GM12878 (cell line): Measurements from ENCODE around the gene ZDHHC9. TPM values are rescaled to one million over a fixed set of nuclear protein-coding genes. Genes with fewer than 3 reads are reported as not detected.

Experiments
- ATAC-seq: fragments of 200-7000 bp; cut with Tn5 transposase; 3 replicates; pipeline ENCODE4 v1.9.1; 2020; ENCODE audit warnings: mild to moderate bottlenecking, moderate library complexity
- BruUV-seq: library from RNA; stranded (reverse); fragments of 400-500 nt; replicated peaks from 2 replicates; lab custom pipeline; 2021; lab: Mats Ljungman, UMichigan
- CTCF ChIA-PET: fragments of 300-600 bp; sonication (Branson Sonifier 250); formaldehyde crosslinking; extraction: SDS; loops from one replicate; lab custom pipeline; 2021; ENCODE audit warnings: inconsistent platforms; lab: Yijun Ruan, JAX
- POLR2A ChIA-PET: fragments of 350-600 bp; formaldehyde crosslinking; extraction: SDS; loops from one replicate; lab custom pipeline; 2021; ENCODE audit warnings: inconsistent platforms; lab: Charles Lee
- RAD21 ChIA-PET: fragments of 300-600 bp; sonication (Branson Sonifier 250); formaldehyde crosslinking; loops from one replicate; lab custom pipeline; 2023; ENCODE audit warnings: antibody characterized with exemption; ENCODE audit not compliant: unreplicated experiment; lab: Charles Lee
- SMC1A ChIA-PET: fragments of 300-600 bp; sonication (Branson Sonifier 250); formaldehyde crosslinking; loops from one replicate; lab custom pipeline; 2023; ENCODE audit not compliant: unreplicated experiment, uncharacterized antibody; lab: Charles Lee
- DNase-seq: peaks from one replicate; pipeline ENCODE4 v3.0.0-alpha.2; 2011; ENCODE audit warnings: low read depth, low spot score
- FAIRE-seq: peaks from 3 replicates; lab custom pipeline; 2011; peaks lifted over from hg19 to GRCh38; lab: Jason Lieb, UNC
- H2AFZ ChIP-seq: 2 replicates; pipeline ENCODE4 v1.6.0; 2011; ENCODE audit warnings: low read depth, low read length, control low read depth; ENCODE audit not compliant: control insufficient read depth
- H3K27ac ChIP-seq: 2 replicates; pipeline ENCODE4 v1.5.1; 2011; ENCODE audit warnings: control low read depth; ENCODE audit not compliant: control insufficient read depth, insufficient read depth
- H3K27me3 ChIP-seq, 2 experiments: replicated peaks in 1 of 2; 2 replicates each; pipeline versions ENCODE4 v1.6.0 to v1.6.1; 2011; ENCODE audit warnings: low read length in 1 of 2; ENCODE audit not compliant: control insufficient read depth in 2 of 2, insufficient read depth in 2 of 2
- H3K36me3 ChIP-seq, 2 experiments: 2 replicates each; pipeline ENCODE4 v1.5.1; 2011; ENCODE audit warnings: low read length in 1 of 2; ENCODE audit not compliant: control insufficient read depth in 2 of 2, insufficient read depth in 2 of 2
- H3K4me1 ChIP-seq: 2 replicates; pipeline ENCODE4 v1.6.1; 2011; ENCODE audit warnings: mild to moderate bottlenecking, low read length, moderate library complexity, mixed read lengths; ENCODE audit not compliant: control insufficient read depth, insufficient read depth
- H3K4me2 ChIP-seq: 2 replicates; pipeline ENCODE4 v1.6.0; 2011; ENCODE audit warnings: control low read depth; ENCODE audit not compliant: control insufficient read depth, insufficient read depth
- H3K4me3 ChIP-seq: fragments of 200-600 bp; sonication (generic); 2 replicates; pipeline ENCODE4 v1.5.1; 2016
- H3K79me2 ChIP-seq: 2 replicates; pipeline ENCODE4 v1.6.0; 2011; ENCODE audit warnings: low read length; ENCODE audit not compliant: control insufficient read depth, insufficient read depth
- H3K9ac ChIP-seq: 2 replicates; pipeline ENCODE4 v1.8.0; 2011; ENCODE audit warnings: low read length, control low read depth, mixed read lengths; ENCODE audit not compliant: control insufficient read depth, insufficient read depth
- H3K9me3 ChIP-seq: replicated peaks from 3 replicates; pipeline ENCODE4 v1.5.1; 2011; ENCODE audit warnings: mild to moderate bottlenecking, low read length; ENCODE audit not compliant: control insufficient read depth, insufficient read depth
- H4K20me1 ChIP-seq: 2 replicates; pipeline ENCODE4 v1.6.0; 2011; ENCODE audit not compliant: control insufficient read depth, insufficient read depth
- ASH2L ChIP-seq: fragments of 300-600, 200-600 bp; sonication (generic); IDR thresholded peaks from 2 replicates; pipeline ENCODE4 v1.6.1; 2017; ENCODE audit warnings: low read depth, mild to moderate bottlenecking, borderline replicate concordance
- ATF7 ChIP-seq: fragments of 450-650 bp; IDR thresholded peaks from 2 replicates; pipeline ENCODE4 v1.6.1; 2016; ENCODE audit warnings: low read depth, mild to moderate bottlenecking
- CBX3 ChIP-seq: fragments of 200-600 bp; sonication (generic); IDR thresholded peaks from 2 replicates; pipeline ENCODE4 v1.6.1; 2016; ENCODE audit warnings: low read depth, borderline replicate concordance
- EED ChIP-seq: sonication (generic); IDR thresholded peaks from 2 replicates; pipeline ENCODE4 v1.6.1; 2016; ENCODE audit warnings: antibody characterized with exemption, low read depth
- ETV6 ChIP-seq, 2 experiments: fragments of 450-650 bp in 1 of 2; IDR thresholded peaks in 1 of 2; conservative IDR thresholded peaks in 1 of 2; 2 replicates each; pipeline ENCODE4 v1.6.1; 2014; ENCODE audit warnings: antibody characterized with exemption in 1 of 2, borderline replicate concordance in 1 of 2, low read depth in 1 of 2, mild to moderate bottlenecking in 1 of 2, moderate library complexity in 1 of 2
- KAT2A ChIP-seq: conservative IDR thresholded peaks from 2 replicates; pipeline ENCODE4 v1.6.1; 2011; ENCODE audit warnings: low read depth, low read length; ENCODE audit not compliant: control insufficient read depth
- NR2C1 ChIP-seq: fragments of 450-650 bp; IDR thresholded peaks from 2 replicates; pipeline ENCODE4 v1.6.1; 2017; ENCODE audit warnings: antibody characterized with exemption, mild to moderate bottlenecking, moderate library complexity
- PML ChIP-seq: IDR thresholded peaks from 2 replicates; pipeline ENCODE4 v1.6.1; 2012; ENCODE audit warnings: low read length, inconsistent platforms
- RFX5 ChIP-seq: IDR thresholded peaks from 2 replicates; pipeline ENCODE4 v1.6.1; 2011; ENCODE audit warnings: low read depth, low read length, improper control_type of control experiment
- SREBF2 ChIP-seq: IDR thresholded peaks from 2 replicates; pipeline ENCODE4 v1.6.1; 2012; ENCODE audit warnings: mild to moderate bottlenecking, low read length
- STAT1 ChIP-seq: fragments of 450-650 bp; conservative IDR thresholded peaks from 2 replicates; pipeline ENCODE4 v1.6.1; 2014; ENCODE audit warnings: antibody characterized with exemption, mild to moderate bottlenecking
- TCF12 ChIP-seq: IDR thresholded peaks from 2 replicates; pipeline ENCODE4 v1.6.1; 2011; ENCODE audit warnings: low read depth, mild to moderate bottlenecking, low read length
- ZNF24 ChIP-seq: fragments of 450-650 bp; IDR thresholded peaks from 2 replicates; pipeline ENCODE4 v1.6.1; 2017; ENCODE audit warnings: antibody characterized with exemption, mild to moderate bottlenecking
- WGBS: methylation state at CpG from one replicate; pipeline ENCODE4 v1.1.6; 2016; ENCODE audit warnings: low lambda C conversion rate; ENCODE audit not compliant: insufficient replicate concordance, insufficient coverage; ENCODE audit errors: missing lambda C conversion rate; 5-methylcytosine and 5-hydroxymethylcytosine counted together
- in situ Hi-C: fragments of 300-500 bp; cut with MboI; formaldehyde crosslinking; loops from 9 replicates; pipeline ENCODE4 v1.14.3; 2018; ENCODE audit warnings: mixed read lengths
- intact Hi-C: fragments of 100-400 bp; cut with micrococcal nuclease; formaldehyde crosslinking; loops from one replicate; pipeline ENCODE4 v1.14.2; 2022; ENCODE audit not compliant: unreplicated experiment
- polyA plus RNA-seq, 11 experiments: library from polyadenylated mRNA; depleted of rRNA in 4 of 11; unstranded in 6 of 11; stranded (reverse) in 5 of 11; fragments of >200 nt; fragmentation: Nextera tagmentation in 4 of 11; fragmentation: Illumina TruSeq in 1 of 11; extraction: Ambion mirVana in 4 of 11; extraction: Trizol in 1 of 11; gene quantifications; 1 replicate in 1 of 11; 2 replicates in 10 of 11; pipeline versions ENCODE4 v1.2.1 to v1.2.3, GENCODE V29; 2011 to 2016; ENCODE audit warnings: inconsistent platforms in 2 of 11, missing spikeins in 2 of 11, low read depth in 1 of 11
- total RNA-seq, 4 experiments: library from RNA; depleted of rRNA in 3 of 4; stranded (reverse); fragments of >200 nt in 3 of 4; fragmentation: Illumina TruSeq in 1 of 4; extraction: Trizol in 1 of 4; gene quantifications; 2 replicates each; pipeline versions ENCODE4 v1.2.1 to v1.2.3, GENCODE V29; 2013 to 2021
- TF ChIP-seq, protein P1 (sequence below): IDR thresholded peaks from 2 replicates; pipeline ENCODE4 v1.6.1; 2011; ENCODE audit warnings: borderline replicate concordance, low read depth, mild to moderate bottlenecking, moderate library complexity, mixed read lengths, low read length; ENCODE audit not compliant: insufficient read depth; ENCODE audit errors: extremely low read length
- TF ChIP-seq, protein P2 (sequence below): IDR thresholded peaks from 2 replicates; pipeline ENCODE4 v1.6.1; 2012; ENCODE audit warnings: improper control_type of control experiment, low read depth, low read length; ENCODE audit not compliant: insufficient replicate concordance
- TF ChIP-seq, protein P3 (sequence below): IDR thresholded peaks from 2 replicates; pipeline ENCODE4 v1.6.1; 2012; ENCODE audit warnings: low read depth, low read length, improper control_type of control experiment
- TF ChIP-seq, protein P4 (sequence below): fragments of 450-650 bp; IDR thresholded peaks from 2 replicates; pipeline ENCODE4 v1.6.1; 2016; ENCODE audit warnings: mild to moderate bottlenecking

Gene ZDHHC9
- total and polyA plus RNA-seq, 10 of the 15 experiments (the other 5 are each of a cell fraction or from before 2014, with no cell fraction given), result 1.8 to 13.0 (median 5.4) TPM

DNA sequence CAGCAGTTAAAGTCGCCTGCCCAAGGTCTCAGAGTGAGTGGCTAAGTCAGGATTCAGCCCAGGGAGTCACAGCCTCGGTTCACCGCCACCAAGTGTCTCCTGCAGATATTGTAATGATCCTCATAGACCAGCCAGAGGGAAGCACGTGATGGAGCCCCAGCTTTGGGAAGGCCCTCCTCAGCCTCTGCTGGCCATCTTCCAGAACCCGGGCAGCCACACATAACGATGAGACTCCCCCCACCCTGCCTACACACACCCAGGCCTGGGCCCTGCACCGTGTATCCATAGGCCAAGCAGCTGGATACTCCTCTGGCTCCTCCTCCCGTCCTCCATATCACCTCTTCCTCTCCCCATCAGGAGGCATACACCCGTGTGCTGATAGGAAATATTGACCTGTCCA is 83.5 kb downstream of the ZDHHC9 start:
- Histone ChIP-seq H3K4me2 (no peak overlapping the region), H4K20me1 (no peaks in the 10 kb centered on the region), H3K79me2 (no peaks in the 10 kb centered on the region), H3K9ac (no peak overlapping the region), H3K4me3 (no peak overlapping the region), H3K9me3 (no peaks in the 10 kb centered on the region), H3K27ac (0 out of 2 replicates have a peak overlapping the region, but pooled peaks have one; percentile 38), H3K36me3 (no peaks in the 10 kb centered on the region), H2AFZ (no peak overlapping the region), H3K27me3 (no peaks in the 10 kb centered on the region), H3K4me1 (peaks cover 29% of the 10 kb centered on the region)
- FAIRE-seq (no peak), ATAC-seq (peak; percentile 5; the same call in 1 of the 3 replicates), DNase-seq (no peak)
- in situ Hi-C loops, result no loop called here
- BruUV-seq, result no TSS peak
- WGBS, result 55% methylated on average over 9 of the region's 9 CpGs
- CTCF ChIA-PET, result interaction anchor here (0.6 to 6.9 kb wide), 4 partner anchors 9 to 63 kb away, joined by 3 to 80 read pairs (median 5); no protein-coding TSS in a partner anchor
- POLR2A ChIA-PET, result interaction anchor here (0.6 to 2.8 kb wide), 5 partner anchors 13 to 60 kb away, joined by 3 to 17 read pairs (median 4); partner anchors contain the start of gene SASH3
- RAD21 ChIA-PET, result interaction anchor here (1.3 to 5.6 kb wide), 5 partner anchors 8 to 63 kb away, joined by 3 to 65 read pairs (median 14); partner anchors contain the start of gene SASH3
- SMC1A ChIA-PET, result interaction anchor here (5.8 to 6.0 kb wide), 2 partner anchors 10 to 22 kb away, joined by 57 to 58 read pairs; partner anchors contain the start of gene SASH3
- TF ChIP-seq, protein P1, sequence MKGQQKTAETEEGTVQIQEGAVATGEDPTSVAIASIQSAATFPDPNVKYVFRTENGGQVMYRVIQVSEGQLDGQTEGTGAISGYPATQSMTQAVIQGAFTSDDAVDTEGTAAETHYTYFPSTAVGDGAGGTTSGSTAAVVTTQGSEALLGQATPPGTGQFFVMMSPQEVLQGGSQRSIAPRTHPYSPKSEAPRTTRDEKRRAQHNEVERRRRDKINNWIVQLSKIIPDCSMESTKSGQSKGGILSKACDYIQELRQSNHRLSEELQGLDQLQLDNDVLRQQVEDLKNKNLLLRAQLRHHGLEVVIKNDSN, result no peak
- TF ChIP-seq, protein P2, sequence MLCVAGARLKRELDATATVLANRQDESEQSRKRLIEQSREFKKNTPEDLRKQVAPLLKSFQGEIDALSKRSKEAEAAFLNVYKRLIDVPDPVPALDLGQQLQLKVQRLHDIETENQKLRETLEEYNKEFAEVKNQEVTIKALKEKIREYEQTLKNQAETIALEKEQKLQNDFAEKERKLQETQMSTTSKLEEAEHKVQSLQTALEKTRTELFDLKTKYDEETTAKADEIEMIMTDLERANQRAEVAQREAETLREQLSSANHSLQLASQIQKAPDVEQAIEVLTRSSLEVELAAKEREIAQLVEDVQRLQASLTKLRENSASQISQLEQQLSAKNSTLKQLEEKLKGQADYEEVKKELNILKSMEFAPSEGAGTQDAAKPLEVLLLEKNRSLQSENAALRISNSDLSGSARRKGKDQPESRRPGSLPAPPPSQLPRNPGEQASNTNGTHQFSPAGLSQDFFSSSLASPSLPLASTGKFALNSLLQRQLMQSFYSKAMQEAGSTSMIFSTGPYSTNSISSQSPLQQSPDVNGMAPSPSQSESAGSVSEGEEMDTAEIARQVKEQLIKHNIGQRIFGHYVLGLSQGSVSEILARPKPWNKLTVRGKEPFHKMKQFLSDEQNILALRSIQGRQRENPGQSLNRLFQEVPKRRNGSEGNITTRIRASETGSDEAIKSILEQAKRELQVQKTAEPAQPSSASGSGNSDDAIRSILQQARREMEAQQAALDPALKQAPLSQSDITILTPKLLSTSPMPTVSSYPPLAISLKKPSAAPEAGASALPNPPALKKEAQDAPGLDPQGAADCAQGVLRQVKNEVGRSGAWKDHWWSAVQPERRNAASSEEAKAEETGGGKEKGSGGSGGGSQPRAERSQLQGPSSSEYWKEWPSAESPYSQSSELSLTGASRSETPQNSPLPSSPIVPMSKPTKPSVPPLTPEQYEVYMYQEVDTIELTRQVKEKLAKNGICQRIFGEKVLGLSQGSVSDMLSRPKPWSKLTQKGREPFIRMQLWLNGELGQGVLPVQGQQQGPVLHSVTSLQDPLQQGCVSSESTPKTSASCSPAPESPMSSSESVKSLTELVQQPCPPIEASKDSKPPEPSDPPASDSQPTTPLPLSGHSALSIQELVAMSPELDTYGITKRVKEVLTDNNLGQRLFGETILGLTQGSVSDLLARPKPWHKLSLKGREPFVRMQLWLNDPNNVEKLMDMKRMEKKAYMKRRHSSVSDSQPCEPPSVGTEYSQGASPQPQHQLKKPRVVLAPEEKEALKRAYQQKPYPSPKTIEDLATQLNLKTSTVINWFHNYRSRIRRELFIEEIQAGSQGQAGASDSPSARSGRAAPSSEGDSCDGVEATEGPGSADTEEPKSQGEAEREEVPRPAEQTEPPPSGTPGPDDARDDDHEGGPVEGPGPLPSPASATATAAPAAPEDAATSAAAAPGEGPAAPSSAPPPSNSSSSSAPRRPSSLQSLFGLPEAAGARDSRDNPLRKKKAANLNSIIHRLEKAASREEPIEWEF, result no peak
- TF ChIP-seq, protein P3, sequence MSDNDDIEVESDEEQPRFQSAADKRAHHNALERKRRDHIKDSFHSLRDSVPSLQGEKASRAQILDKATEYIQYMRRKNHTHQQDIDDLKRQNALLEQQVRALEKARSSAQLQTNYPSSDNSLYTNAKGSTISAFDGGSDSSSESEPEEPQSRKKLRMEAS, result no peak
- TF ChIP-seq CBX3 (no peak), NR2C1 (no peak), SREBF2 (no peak), TCF12 (no peak), EED (no peak), PML (no peak), KAT2A (no peak), ZNF24 (no peak), ETV6 (conservative IDR thresholded peaks at IDR 0.05 in 1 of 2, IDR thresholded peaks at IDR 0.05 in 1 of 2; ENCODE audit: borderline replicate concordance in 1 of 2, low read depth in 1 of 2) (no peak), STAT1 (no peak), ASH2L (no peak), ATF7 (no peak), RFX5 (no peak)
- TF ChIP-seq, protein P4, sequence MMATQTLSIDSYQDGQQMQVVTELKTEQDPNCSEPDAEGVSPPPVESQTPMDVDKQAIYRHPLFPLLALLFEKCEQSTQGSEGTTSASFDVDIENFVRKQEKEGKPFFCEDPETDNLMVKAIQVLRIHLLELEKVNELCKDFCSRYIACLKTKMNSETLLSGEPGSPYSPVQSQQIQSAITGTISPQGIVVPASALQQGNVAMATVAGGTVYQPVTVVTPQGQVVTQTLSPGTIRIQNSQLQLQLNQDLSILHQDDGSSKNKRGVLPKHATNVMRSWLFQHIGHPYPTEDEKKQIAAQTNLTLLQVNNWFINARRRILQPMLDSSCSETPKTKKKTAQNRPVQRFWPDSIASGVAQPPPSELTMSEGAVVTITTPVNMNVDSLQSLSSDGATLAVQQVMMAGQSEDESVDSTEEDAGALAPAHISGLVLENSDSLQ, result no peak
- intact Hi-C loops, result no loop called here
